GM21526 (cell line): ENCODE data around the gene ZNF124.
A peak's percentile ranks its signal among the peaks of the same experiment; 100 is the strongest.
"Not testable (repeated sequence)": the region's sequence is repeated elsewhere in the genome, so short reads cannot be mapped to it uniquely, and the experiment has no call there.

ENCODE experiments used
- ATAC-seq: cut with Tn5 transposase; IDR thresholded peaks from one replicate; pipeline ENCODE4 v1.9.1; 2021; ENCODE audit warnings: moderate library complexity; ENCODE audit not compliant: unreplicated experiment, low FRiP score

ZNF124 gene

DNA sequence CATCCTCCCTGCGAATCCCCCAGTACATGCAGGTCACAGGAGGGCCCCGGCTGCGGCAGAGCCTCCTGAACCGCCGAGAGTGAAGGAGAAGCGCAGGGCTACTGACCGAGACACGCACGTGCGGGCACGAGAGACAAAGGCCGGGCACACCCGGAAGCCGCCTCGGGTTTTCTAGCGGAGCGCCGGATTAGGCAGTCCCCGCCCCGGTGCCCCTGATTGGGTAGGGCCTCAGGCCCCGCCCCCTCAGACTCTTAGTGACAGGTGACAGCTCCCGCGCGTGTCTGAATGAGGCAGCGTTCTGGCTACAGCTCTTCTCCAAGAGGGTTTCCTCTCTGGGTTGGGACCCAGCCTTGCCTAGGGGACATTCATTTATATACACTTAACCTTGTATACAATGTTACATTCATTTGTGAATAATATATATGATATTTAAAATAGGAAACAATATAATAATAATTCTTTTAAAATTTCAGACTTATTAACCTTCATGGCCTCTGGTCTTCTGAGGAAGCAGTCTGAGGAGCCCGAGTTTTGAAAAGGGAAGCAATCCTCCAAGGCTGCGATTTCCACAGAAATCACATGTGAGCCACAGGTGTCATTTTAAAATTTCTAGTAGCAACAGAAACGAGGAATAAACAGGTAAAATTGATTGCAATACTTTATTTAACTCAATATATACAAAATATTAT is at the start of gene ZNF124:
Gene ZNF124, minus strand, starts transcription at position 146 of the 689 bp plus-strand sequence. Its CDS starts 143 bp downstream, at position 3.
- ATAC-seq = peak; percentile 99

GRCh38 chr1:247220280-247220679 is 48.5 kb upstream of the ZNF124 start:
- ATAC-seq = not testable (repeated sequence)

DNA sequence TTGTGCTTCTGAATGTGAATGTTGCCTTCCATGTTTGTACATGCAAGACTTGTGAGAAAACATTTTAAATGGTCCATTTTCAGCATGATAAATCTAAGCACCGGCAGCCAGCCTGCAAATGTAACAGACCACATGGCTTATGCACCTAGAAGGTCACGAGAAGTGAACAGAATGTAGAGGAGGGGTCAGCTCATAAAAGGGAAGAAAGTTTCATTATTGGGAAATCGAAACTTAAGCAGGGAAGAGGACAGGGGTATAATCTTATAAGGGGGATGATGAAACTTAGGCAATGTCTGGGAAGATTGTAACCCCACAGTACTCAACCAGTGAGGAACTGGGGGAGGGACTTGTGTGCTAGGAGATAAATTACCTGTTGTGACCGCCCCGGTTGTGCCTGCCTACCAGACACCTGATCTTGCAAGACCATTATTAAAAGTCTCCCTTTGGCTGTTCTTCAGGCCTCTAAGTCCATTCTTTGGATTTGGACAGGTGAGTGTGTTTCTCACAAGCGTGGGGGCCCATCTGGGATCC is 46.4 kb upstream of the ZNF124 start:
- no peak for ATAC-seq

- no peak for ATAC-seq
Observed at GRCh38 chr1:247216261-247216660, 44.4 kb upstream of the ZNF124 start.

- ATAC-seq = no peak
Observed at GRCh38 chr1:247212627-247213617, 41.1 kb upstream of the ZNF124 start.

DNA sequence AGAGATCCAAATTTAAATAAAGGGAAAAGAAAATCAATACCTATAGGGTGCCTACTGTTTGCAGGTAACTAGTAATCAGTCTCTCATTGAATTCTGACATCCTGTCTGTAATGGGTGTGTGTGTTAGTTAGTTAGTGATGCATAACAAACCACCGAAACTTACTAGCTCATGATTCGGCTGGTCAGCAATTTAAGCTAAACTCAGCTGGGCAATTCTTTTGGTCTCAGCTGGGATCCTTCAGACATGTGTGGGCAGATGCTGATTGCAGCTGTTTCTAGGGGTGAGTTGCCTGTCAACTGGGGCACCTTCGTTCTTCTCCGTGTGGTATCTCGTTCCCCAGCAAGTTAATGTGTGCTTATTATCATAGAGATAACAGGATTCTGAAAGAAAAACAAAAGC is 40.2 kb upstream of the ZNF124 start:
- ATAC-seq = peak; percentile 46

DNA sequence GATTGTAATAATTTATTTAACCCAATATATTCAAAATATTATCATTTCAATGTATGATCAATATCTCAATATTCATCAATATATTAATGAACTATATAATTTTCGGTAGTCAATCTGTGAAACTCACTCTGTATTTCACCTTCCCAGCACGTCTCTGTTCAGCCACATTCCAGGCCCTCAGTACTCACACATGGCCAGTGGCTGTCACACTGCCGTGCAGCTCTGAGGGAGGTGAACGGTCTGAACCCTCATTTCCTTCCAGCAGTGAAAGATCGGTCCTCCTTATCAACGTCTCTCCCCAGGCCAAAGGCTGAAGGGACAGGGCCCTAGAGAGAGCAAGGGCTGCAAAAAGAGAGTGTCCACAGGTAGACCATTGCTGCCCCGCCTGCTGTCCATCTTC is 39.5 kb upstream of the ZNF124 start:
- no peak for ATAC-seq

DNA sequence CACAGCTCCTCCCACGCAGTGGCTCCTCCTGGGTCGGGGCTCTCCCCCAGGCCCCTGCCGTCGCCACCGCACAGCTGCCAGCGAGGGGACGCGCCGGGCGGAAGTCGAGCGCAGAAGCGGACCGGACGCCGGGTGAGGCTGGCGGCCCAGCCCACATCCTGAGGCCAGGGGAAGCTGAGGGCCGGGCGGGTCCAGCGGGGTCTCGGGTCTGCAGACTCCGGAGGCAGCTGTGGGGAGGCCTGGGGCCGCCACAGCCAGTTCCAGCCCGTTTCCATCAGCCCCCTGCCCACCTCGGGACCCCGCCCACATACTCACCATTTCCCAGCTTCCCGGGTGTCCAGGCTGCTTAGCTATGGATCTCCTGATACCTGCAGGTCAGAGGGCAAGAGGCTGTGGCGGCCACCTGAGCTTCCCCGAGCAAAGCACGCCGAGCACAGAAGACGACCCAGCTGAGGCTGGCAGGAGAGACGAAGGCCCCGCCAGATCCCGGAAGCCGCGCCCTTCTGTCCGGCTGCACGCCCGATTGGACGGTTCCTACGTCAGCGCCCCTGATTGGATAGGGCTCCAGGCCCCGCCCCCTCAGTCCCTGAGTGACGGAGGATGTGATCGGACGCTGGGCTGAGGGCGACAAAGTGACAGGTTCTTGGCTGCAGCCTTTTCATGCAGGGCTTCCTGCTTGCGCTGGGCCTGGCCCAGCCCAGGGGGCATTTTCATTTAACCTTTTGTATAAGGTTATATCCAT is 38.7 kb upstream of the ZNF124 start:
- peak; percentile 90 for ATAC-seq

- ATAC-seq = no peak
Observed at GRCh38 chr1:247210062-247210375, 38.2 kb upstream of the ZNF124 start.

DNA sequence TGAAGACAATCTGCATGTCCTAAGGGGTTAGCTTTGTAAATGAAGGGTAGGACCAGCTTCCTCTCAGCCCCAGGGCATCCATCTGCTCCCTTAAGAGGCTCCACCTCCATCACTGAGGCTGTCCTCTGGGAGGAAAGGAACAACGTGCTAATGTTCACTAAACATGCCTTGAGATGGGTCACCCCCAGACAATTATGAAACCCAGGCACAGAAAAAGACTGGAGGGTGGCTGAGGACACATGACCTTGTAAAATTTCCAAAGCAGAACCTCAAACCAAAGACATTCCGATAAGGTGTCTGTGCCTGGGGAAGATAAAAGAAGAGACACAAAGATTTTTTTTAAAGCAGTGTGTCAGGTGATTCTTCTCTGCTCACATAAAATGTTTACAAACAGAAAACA is 37.6 kb upstream of the ZNF124 start:
- ATAC-seq = no peak

DNA sequence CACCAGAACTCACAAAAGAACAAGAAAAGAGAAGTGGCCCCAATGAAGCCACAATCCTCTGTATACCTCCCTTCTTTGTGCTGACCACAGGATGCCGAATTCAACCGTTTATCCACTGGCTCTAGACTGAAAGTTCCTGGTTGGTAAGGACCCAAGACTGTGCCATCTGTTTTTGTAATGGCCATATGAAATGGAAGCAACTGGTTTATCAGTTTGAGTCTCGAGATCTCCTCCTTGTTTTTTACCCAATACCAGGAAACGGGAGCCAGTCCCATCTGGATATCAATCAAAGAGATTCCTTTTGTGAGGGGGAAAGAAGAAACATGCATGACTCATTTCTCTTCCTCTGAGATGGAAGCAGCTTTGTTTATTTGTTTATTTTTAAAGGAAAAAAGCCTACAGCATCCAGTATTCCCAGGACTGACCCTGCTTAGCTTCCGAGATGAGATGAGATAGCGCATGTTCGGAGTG is 32.4 kb upstream of the ZNF124 start:
- no peak for ATAC-seq

DNA sequence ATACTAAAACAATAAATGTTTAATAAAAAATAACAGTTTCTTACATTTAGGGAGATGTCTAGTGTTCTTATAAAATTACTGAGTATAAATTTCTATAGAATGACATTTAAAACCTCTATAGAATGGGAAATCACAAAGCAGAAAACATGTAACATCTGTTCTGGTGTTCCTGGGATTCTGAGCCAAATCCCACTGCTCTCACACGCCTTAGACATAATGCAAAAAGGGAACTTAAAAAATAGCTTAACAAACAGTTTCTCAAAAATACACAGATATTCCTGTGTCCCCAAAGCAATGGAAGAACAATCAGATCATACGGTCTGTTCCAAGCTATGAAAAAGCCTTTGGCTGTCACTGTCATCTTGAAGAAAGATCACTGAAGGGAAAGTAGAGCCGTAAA is 27.0 kb upstream of the ZNF124 start:
- ATAC-seq = no peak

DNA sequence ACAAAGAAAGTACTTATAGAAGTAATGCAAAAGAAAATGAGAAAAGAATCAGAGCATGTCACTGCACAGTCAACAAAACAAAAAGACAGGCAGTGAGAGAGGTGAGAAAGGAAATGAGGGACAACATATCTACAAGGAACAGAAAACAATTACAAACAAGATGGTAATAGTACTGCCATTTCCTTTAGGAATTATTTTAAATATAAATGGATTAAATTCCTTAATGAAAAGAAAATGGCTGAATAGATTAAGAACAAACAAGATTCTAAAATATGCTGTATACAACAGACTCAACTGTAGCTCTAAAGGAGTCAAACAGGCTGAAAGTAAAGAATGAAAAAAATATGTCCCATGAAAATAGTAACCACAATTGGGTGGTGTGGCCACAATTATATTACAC is 22.1 kb upstream of the ZNF124 start:
- no peak for ATAC-seq

- no peak for ATAC-seq
Observed at GRCh38 chr1:247189981-247190798, 18.4 kb upstream of the ZNF124 start.

GRCh38 chr1:247185667-247186066 is 13.8 kb upstream of the ZNF124 start:
- ATAC-seq = no peak

DNA sequence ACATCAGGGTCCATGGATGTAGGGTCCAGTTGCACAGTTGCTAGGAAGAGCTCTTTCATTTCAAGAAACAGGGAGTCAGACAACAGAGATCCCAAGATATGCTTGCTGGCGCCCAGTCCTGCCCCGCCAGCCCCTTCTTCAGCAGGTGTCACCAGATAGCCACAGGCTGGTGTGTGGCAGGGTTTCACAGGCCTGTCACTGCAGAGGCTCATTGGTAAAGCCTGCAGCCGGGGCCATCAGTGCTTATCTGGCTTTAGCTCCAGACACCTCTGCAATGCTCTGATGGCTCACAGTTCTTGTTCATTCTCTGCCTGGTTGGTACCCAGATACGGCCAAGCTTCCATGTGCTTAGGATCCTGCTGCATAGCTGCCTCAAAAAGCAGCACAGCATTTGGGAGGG is 12.4 kb upstream of the ZNF124 start:
- ATAC-seq = no peak

GRCh38 chr1:247182994-247183393 is 11.2 kb upstream of the ZNF124 start:
- no peak for ATAC-seq

- no peak for ATAC-seq
Observed at GRCh38 chr1:247180581-247180980, 8.8 kb upstream of the ZNF124 start.

- ATAC-seq = no peak
Observed at GRCh38 chr1:247177755-247178154, 5.9 kb upstream of the ZNF124 start.

DNA sequence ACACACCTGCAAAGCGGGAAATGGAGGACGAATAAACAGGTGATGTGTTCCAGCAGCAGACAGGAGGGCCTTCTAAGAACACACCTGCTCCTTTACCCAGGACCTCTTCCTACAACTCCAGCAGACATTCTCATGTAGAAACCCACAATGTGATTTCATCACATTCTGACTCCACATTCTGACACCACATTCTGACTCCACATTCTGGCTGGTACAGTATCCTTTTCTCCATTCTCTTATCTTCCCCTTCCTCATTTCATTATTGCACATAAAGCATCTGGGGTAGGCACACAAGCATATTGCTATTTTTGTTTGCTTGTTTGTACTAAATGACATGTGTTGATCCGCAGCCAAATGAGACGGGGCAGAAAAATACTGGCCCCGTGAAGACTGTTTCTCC is 3.6 kb upstream of the ZNF124 start:
- no peak for ATAC-seq
